GM19023 (cell line): ENCODE measurements around the gene L3MBTL1.

Experiments
- ATAC-seq: cut with Tn5 transposase; IDR thresholded peaks from one replicate; pipeline ENCODE4 v1.9.1; 2021; ENCODE audit warnings: mild to moderate bottlenecking, moderate library complexity; ENCODE audit not compliant: unreplicated experiment

L3MBTL1 gene

DNA sequence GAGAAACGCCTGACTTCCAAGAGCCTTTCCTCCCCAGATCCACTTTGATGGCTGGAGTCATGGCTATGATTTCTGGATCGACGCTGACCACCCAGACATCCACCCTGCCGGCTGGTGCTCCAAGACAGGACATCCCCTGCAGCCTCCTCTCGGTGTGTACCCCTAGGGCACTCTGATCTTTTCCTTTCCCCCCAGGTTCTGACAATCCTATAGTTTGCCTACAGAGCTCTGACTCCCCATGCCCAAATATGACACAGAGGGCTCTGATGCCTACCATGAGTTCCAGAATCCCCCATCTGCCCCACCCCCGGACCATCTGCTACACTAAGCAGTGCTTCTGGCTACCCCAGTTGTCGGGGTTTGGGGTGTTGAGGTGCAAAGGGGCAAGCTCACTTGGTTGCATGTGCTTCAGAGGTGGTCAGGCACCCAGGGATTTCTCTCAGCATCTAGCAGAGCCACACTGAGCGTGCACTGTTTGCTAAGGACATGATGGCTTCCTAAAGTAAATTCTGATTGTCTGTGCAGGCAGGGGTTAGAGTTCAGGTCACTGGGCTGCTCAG, 27.4 kb downstream of the L3MBTL1 start:
- ATAC-seq, result no peak

DNA sequence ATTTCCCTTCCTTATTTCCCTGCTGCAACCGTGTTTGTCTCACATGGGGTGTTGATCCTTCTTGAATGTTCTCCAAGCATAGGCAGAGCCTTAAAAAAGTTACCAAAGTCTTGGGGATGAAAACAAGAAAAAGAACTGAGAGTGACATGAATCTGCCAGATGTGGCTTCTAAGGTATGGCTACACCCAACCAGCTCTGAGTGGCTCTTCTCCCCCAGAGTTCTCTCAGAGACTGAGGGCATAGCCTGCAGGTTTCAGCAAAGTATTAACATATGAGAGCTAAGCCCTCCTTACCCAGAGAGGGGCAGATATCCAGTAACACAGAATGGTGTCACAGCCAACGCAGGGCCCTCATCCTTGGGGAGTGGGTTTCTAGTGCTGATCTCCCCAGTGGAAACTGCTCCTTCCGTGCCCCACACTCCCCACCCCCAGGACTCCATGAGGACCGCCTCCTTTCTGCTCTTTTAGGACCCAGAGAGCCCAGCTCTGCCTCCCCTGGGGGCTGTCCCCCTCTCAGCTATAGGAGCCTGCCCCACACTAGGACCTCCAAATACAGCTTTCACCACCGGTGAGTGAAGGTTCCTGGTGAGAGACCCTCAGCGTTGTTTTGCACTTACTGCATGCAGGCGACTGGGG, 28.0 kb downstream of the L3MBTL1 start:
- no peak for ATAC-seq

DNA sequence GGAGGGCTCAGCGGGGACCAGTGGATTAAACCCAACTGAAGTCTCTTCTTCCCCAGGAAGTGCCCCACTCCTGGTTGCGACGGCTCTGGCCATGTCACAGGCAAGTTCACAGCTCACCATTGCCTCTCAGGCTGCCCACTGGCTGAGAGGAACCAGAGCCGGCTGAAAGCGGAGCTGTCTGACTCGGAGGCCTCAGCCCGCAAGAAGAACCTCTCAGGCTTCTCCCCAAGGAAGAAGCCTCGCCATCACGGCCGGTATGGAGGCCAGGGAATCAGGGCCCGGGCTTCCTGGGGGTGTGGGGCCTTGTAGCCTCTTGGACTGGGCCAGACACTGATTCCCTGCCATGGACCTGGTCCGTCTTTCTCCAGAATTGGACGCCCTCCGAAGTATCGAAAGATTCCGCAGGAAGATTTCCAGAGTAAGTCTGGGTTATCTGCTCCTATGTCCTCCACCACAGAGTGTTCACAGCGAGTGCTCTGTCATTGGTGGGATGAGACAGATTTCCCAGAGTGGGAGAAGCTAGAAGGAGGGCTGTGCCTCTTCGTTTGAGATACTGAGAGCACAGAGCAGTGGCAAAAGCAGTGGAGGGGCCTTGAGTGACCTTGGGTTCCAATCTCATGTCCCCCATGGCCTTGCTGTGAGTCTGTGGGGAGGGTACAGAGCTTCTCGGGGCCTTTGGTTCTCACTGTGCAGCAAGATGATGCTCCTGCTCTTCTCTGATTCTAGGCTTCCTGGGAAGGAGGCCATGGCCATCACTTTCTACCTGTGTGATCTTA, 28.7 kb downstream of the L3MBTL1 start:
- no peak for ATAC-seq

DNA sequence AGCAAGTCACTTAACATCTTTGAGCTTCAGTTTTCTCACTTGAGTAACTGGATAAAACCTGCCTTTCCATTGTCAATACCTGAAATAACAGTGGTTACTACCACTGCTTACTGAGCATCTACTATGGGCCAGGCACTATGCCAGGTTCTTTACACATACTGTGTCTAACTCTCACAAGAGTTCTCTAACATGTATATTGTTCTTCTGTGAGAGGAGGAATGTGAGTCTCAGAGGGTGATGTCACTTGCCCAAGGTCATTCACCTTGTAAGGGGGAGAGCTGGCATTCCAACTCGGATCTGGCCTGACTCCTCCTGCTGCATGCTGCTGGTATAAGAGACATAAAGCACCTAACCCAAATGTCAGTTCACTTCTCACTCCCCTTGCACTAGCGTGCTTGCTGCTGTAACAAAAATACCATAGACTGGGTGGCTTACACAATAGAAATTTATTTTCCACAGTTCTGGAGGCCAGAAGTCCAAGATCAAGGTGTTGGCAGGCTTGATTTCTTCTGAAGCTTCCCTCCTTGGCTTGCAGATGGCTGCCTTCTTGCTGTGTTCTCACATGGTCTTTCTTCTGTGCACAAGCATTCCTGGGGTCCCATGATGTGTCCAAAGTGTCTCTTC, 29.4 kb downstream of the L3MBTL1 start:
- no peak for ATAC-seq

DNA sequence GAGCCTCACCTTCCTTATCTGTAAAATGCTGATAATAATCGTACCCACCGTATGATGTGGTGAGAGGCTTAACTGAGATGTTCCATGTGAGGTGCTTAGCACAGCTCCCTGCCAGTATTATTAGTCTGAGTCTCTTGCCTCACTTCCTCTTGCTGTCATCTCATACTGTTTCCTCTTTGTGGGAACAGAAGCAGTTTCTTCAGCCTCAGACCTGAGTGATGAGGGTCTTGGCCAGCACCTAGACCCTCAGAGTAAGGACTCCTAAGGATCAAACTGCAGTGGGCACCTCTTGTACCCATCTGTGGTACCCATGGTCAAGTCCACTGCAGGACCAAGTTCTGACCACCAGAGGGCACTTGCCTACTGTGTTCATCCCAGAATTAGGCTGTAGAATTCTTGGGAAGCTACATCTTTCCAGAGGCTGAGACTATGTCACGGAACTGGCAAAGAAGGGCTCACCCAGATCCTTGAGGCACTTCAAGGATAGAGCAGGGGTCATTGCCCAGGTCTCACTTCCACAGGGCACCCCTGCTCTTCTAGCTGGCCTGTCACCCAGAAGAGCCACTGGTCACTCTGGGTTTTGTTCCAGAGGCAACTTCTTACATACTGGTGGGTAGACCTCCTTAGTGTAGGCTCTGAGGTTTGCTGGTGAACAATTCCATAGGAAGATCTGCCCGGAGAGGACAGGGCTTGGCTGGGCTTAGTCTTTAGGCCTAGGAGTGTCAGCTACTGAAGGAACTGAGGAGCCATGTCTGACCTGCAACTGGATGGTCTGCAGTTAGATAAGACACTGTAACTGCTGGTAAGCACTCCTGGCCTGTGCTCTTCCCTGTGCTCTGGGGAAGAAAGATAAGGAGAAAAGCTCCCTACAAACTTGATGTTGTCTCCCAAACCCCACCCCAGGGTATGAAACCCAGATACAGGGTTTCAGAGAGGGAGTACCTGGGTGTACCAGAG, 30.7 kb downstream of the L3MBTL1 start:
- no peak for ATAC-seq

DNA sequence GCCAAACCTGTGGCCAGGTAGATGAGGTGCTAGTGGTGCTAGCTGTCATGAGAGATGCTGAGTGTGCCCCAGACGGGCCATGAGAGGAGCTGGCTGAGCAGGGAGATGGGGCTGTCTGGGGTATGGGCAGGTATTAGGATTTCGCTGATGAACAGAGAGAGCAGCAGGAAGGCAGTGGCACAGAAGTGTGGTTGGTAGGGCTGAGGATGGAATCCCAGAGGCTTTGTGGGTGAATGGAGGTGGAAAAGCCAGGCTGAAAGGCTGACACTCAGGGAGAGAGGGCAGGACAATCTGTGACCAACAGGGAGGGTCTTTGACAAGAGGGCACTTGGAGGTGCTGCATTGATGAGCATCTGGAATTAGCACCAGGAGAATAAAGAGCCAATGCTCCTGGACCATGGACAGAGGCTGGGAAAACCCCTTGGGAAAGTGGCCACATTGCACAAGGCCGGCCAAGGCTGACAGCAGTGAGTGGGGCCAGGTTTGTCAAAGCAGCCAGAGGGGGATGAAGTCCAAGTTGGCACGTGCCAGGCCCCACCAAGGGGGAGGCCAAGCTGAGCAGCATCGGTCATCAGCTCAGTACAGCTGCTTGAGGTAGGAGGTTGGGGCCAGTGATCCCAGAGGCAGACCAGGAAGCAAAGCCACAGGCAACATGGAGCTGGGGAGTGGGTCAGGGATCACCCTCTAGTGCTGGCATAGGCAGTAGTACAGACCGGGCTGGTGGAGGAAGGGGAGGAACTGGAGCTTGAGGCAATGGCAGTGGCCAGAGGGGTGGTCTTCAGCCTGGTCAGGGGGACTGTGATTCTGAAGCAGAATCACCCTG, 31.6 kb downstream of the L3MBTL1 start:
- no peak for ATAC-seq

DNA sequence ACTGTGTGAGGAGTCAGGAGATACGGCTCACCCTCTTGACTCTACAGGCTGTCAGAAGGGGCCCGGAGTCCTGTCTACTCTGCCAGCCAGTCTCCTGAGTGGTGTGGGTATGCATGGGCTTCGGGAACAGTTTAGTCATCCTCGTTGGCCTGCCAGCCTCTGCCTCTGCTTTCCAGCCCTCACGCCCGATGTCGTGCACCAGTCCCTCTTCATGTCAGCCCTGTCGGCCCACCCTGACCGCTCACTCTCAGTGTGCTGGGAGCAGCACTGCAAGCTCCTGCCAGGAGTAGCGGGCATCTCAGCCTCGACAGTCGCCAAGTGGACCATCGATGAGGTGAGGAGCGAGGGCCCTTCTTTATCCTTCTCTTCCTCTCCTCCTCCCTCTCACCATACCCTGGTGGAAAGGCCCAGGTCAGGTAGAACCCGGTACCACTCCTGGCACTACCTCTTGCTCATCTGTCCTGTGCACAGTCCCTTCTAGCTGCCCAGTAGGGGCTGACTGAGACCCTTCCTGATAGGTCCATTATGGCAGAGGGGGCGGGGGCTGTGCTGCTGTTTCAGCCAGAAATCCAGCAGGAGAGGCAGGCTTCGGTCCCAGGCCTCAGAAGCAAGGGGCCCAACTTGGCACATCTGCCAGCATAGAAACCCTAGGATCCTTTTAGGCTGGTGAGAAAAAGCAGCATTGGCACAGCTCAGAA, 32.6 kb downstream of the L3MBTL1 start:
- no peak for ATAC-seq

DNA sequence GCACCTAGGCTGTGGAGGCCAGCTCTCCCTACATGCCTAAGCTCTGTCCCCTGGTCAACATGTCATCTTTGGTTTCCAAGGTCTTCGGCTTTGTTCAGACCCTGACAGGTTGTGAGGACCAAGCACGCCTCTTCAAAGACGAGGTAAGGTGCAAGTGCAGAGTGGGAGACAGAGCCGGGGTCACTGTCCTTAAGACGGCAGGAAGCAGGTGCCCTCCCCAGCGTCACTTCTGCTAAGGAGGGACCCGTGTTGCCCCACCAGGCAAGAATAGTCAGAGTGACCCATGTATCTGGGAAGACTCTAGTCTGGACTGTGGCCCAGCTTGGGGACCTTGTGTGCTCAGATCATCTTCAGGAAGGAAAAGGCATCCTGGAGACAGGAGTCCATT, 33.2 kb downstream of the L3MBTL1 start:
- no peak for ATAC-seq

DNA sequence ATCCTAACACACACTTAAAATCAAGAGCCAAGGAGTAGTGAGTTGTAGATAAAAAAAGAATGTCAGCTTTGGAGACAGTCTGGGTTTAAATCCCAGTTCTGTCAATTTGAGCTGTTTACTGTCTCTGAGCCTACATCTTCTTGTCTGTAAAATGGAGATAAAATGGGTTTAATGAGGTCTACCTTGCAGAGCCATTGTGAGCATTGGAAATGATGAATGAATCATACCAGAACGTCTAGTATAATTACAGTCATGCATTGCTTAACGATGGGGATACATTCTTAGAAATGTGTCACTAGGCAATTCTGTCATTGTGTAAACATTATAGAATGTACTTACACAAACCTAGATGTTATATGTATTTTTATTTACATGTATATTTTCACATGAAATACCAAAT, 33.7 kb downstream of the L3MBTL1 start:
- ATAC-seq, result no peak

DNA sequence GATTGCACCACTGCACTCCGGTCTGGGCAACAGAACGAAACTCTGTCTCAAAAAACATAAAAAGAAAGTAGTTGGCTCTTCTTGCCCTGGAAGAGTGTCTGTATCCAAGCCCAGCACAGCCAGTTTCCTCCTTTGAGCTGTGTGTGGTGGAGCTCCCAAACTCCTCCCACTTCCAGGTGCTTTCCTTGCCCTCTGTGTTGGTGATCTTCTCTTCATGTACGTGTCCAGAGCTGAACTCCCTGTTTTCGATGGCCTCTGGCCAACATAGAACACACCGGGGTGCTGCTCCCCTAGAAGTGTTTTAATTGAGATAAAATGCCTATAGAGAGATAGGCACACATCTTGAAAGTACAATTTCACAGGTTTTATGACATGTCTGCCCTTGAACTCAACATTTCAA, 34.7 kb downstream of the L3MBTL1 start:
- no peak for ATAC-seq

DNA sequence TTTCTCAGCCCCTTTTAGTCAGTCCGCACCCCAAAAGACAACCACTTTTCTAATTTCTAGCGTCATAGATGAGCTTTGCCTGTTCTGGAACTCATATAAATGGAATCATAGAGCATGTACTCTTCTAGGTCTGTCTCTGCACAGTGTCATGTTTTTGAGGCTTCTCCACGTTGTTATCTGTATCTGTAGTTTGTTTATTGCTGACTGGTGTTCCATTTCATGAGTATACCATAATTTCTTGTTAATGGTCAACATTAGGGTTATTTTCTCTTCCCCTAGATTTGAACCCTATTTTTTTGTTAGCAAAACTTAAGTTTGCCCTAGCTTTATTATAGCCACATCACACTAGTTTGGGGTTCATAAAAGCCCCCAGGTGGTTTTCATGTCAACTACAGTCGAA, 35.2 kb downstream of the L3MBTL1 start:
- ATAC-seq, result no peak

DNA sequence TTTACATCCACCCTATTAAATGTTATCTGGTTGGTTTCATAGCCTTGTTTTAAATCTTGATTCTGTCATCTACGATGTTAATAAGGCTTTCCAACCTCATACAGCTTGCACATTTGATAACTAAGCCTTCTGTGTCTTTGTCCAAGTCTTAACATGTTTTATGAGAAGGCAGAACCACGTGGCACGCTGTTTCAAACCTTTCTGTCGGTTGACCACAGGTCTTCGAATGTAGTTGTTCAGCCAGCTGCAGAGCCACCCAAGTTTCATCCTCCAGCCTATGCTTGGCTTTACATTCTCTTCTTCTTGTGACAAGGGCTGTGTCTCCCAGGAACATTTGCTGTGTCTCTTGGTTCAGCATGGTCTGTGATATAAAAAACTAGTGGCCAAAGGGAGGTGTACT, 35.6 kb downstream of the L3MBTL1 start:
- no peak for ATAC-seq

DNA sequence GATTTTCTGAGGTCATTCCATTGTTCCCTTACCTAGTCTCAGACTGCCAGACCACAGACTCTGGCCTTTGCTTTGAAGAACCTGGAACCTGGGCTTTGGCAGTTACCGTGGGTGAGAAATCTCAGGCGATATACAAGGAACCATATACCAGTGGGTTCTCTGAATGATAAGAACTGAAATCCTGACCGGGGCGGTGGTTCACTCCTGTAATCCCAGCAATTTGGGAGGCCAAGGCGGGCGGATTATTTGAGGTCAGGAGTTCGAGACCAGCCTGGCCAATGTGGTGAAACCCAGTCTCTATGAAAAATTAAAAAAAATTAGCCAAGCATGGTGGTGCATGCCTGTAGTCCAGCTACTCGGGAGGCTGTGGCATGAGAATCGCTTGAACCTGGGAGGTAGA, 37.0 kb downstream of the L3MBTL1 start:
- ATAC-seq, result no peak

DNA sequence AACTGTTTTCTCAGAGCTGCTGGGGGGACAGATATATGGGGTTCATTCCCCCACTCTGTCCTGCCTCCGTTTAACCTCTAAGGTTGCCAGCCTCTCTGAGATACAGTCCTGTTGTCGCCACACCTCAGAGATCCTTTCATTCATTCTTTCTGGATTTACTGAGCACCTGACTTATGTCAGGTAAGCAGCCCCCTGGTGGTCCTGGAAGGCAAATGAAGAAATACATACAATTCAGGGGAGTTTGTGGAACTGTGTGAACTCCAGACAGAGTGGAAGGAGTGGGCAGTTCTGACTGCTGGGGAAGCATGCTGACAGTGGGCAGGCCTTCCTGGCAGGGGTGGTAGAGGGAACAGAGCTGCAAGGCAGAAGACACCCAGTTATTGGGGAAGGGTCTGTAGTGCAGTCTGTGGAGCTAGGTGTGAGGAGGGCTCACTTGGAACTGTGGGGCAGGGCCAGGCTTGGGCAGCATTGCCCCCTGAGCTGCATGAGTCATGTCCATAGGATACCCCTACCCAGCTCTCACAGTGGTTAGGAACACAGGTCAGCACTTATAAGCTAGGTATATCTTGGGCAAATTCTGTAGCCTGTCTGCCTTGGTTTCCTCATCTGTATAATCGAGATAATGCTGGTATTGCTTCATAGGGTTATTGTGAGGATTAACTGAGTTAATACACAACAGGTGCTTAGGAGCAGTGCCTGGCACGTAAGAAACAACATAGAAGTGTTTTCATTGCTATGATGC, 38.5 kb downstream of the L3MBTL1 start:
- ATAC-seq, result no peak

DNA sequence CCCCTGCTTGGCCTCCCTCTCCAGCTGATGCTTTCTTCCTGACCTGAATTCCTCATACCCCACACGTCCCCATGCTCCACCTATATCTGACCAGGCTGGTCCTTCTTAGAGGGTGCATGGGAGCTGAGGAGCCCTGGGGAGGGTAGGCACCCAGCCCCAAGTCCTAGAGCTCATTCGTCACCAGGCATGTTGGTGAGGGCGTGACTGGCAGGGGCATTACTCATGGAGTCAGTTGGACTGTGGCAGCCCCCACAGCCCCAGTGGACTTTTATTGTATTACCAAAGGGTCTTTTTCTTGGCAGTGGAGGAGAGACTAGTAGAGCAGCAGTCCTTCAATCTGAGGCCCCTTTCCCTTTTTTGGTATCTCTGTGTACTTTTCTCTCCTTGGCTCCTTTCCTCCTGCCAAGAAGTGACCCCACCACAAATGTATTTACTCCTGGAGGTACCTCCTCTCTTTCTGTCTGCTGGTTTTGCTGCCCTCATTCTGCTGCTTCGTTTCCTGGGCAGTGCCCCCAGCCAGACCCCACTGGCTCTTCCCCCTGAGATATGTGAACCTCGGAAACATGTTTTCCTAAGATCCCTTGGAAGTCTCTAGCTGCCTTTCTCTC, 40.9 kb downstream of the L3MBTL1 start:
- ATAC-seq, result no peak

DNA sequence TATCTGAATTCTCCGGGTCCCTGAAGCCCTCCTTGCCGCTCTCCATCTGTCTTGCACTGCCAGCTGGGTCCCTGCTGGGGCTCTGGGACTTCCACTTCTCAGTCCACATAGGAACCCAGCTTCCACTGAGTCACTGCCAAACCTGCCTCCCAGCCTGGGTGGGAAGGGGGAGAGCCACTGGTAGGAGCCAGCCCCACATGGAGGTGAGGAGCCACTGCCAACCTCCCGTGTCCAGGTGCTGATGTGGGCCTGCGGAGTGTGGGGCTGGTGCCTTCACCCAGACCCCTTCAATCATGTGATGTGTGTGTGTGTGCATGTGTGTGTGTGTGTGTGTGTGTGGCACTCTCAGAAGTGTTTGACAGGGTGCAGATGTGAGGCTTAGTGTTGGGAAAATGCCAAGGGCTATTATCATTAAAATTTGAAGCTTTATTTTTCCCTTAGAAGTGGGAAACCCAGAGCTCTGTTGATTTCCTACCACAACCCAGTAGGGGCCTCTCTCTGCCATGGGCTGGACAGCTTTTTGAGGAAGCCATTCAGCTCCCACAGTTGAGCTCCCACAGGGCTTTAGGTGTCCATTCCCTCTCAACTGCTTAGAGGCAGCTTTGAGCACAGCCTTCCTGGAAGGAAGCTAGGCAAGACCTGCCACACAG, 42.0 kb downstream of the L3MBTL1 start:
- ATAC-seq, result no peak

DNA sequence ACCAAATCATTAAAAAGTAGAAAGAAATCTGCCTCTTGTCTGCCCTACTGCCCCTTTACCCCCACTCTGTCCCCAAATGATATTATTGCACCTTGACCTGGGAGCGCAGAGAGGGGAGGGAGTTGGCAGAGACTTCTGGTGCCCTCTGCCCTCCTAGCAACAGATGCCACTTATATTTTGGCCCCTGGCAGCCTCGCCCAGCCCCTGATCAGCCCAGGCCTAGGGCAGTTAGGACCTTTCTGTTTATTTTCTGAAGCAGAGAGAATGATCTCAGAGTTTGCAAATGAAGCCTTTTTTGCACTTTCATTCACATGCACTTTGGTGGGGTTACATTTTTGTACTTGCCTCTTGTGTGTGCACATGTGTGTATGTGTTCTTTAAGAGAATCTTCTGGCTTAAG, 43.0 kb downstream of the L3MBTL1 start:
- ATAC-seq, result no peak

DNA sequence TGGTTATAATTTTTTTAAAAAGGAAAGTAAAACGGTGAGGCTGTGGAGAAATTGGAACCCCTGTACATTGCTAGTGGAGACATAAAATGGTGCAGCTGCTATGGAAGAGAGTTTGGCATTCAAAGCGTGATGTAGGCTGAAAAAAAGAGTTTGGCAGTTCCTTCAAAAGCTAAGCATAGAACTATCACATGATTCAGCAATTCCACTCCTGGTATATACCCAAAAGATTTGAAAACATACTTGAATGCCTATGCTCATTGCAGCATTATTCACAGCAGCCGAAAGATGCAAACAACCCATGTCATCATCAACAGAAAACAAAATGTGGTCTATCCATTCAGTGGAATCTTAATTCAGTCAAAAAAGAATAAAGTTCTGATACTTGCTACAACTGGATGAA, 46.9 kb downstream of the L3MBTL1 start:
- no peak for ATAC-seq
